ENCODE data around the gene EPYC. TPM values are rescaled to one million over a fixed set of nuclear protein-coding genes. Genes with fewer than 3 reads are reported as not detected.

Gene EPYC
- total and polyA plus RNA-seq, 2 donors (not counting 1 experiment from before 2014, with no cell fraction given) = not detected

- ChIA-PET POLR2A (no interaction called here), CTCF (no interaction called here)
- no peak overlapping the region for H2AFZ ChIP-seq (ENCODE audit: insufficient read depth, low read depth, low read length, poor library complexity, severe bottlenecking)
- no peak overlapping the region for H3K4me3 ChIP-seq (ENCODE audit: control extremely low read depth in 1 of 5, extremely low read depth in 1 of 5, insufficient read depth in 1 of 5, low read depth in 2 of 5, low read length in 4 of 5)
- no peak overlapping the region for H3K4me2 ChIP-seq (replicated peaks; ENCODE audit: low read depth, low read length, poor library complexity, severe bottlenecking)
- no peaks in the 10 kb centered on the region for H3K36me3 ChIP-seq (replicated peaks in 1 of 2; ENCODE audit: control extremely low read depth in 1 of 2, control insufficient read depth in 1 of 2, extremely low read depth in 1 of 2, insufficient read depth in 2 of 2, low read length in 1 of 2)
- Mint-ChIP-seq H3K4me1 (no peaks in the 10 kb centered on the region), H3K4me3 (no peak overlapping the region), H3K27ac (no peak overlapping the region), H3K9me3 (ENCODE audit: insufficient read depth) (no peaks in the 10 kb centered on the region), H3K27me3 (peaks cover 7% of the 10 kb centered on the region)
- no CpG with 5 or more reads among the region's 1 CpG for WGBS (ENCODE audit: insufficient coverage)
- DNase-seq (no peak), ATAC-seq (ENCODE audit: low read depth) (no peak)
- intact Hi-C loops (cut with micrococcal nuclease) = no loop called here
- no peaks in the 10 kb centered on the region for H4K20me1 ChIP-seq (ENCODE audit: control insufficient read depth, insufficient read depth, low read length, poor library complexity, severe bottlenecking)
- no peak overlapping the region for H3K27ac ChIP-seq (ENCODE audit: low read length in 2 of 2)
- TF ChIP-seq CTCF (IDR thresholded peaks at IDR 0.05) (no peak), EZH2 (IDR thresholded peaks at IDR 0.05; ENCODE audit: borderline replicate concordance, insufficient read depth, low read depth, low read length, poor library complexity, severe bottlenecking) (no peak)
- H3K4me1 ChIP-seq (ENCODE audit: control insufficient read depth in 2 of 2, insufficient read depth in 2 of 2, low read length in 2 of 2) = no peaks in the 10 kb centered on the region
- no peaks in the 10 kb centered on the region for H3K9me3 ChIP-seq (ENCODE audit: control extremely low read depth in 1 of 3, control insufficient read depth in 2 of 3, insufficient read depth in 1 of 3, low read length in 2 of 3)
- H3K9ac ChIP-seq (ENCODE audit: low read length) = no peak overlapping the region
- H3K27me3 ChIP-seq (replicated peaks in 1 of 4; ENCODE audit: control extremely low read depth in 1 of 4, control insufficient read depth in 3 of 4, insufficient read depth in 4 of 4, low read length in 3 of 4) = no peaks in the 10 kb centered on the region
- no peaks in the 10 kb centered on the region for H3K79me2 ChIP-seq (ENCODE audit: control insufficient read depth, insufficient read depth, low read length)
Observed at GRCh38 chr12:91001306-91001705, 3.5 kb downstream of the EPYC start.

GRCh38 chr12:90999966-91000365, 4.8 kb downstream of the EPYC start:
- TF ChIP-seq CTCF (IDR thresholded peaks at IDR 0.05) (no peak), EZH2 (IDR thresholded peaks at IDR 0.05; ENCODE audit: borderline replicate concordance, insufficient read depth, low read depth, low read length, poor library complexity, severe bottlenecking) (no peak)
- Histone ChIP-seq H3K9ac (ENCODE audit: low read length) (no peak overlapping the region), H3K9me3 (ENCODE audit: control extremely low read depth in 1 of 3, control insufficient read depth in 2 of 3, insufficient read depth in 1 of 3, low read length in 2 of 3) (no peaks in the 10 kb centered on the region), H3K27ac (ENCODE audit: low read length in 2 of 2) (no peak overlapping the region), H4K20me1 (ENCODE audit: control insufficient read depth, insufficient read depth, low read length, poor library complexity, severe bottlenecking) (no peaks in the 10 kb centered on the region), H3K4me1 (ENCODE audit: control insufficient read depth in 2 of 2, insufficient read depth in 2 of 2, low read length in 2 of 2) (no peaks in the 10 kb centered on the region), H3K27me3 (replicated peaks in 1 of 4; ENCODE audit: control extremely low read depth in 1 of 4, control insufficient read depth in 3 of 4, insufficient read depth in 4 of 4, low read length in 3 of 4) (no peaks in the 10 kb centered on the region), H3K79me2 (ENCODE audit: control insufficient read depth, insufficient read depth, low read length) (no peaks in the 10 kb centered on the region), H3K4me3 (ENCODE audit: control extremely low read depth in 1 of 5, extremely low read depth in 1 of 5, insufficient read depth in 1 of 5, low read depth in 2 of 5, low read length in 4 of 5) (no peak overlapping the region), H3K36me3 (replicated peaks in 1 of 2; ENCODE audit: control extremely low read depth in 1 of 2, control insufficient read depth in 1 of 2, extremely low read depth in 1 of 2, insufficient read depth in 2 of 2, low read length in 1 of 2) (no peaks in the 10 kb centered on the region), H2AFZ (ENCODE audit: insufficient read depth, low read depth, low read length, poor library complexity, severe bottlenecking) (no peak overlapping the region), H3K4me2 (replicated peaks; ENCODE audit: low read depth, low read length, poor library complexity, severe bottlenecking) (no peak overlapping the region)
- POLR2A ChIA-PET = no interaction called here
- no peaks in the 10 kb centered on the region for H3K4me1 Mint-ChIP-seq
- no peak overlapping the region for H3K4me3 Mint-ChIP-seq
- intact Hi-C loops (cut with micrococcal nuclease) = no loop called here
- no peak for ATAC-seq (ENCODE audit: low read depth)
- WGBS (ENCODE audit: insufficient coverage) = no CpG with 5 or more reads among the region's 2 CpGs
- CTCF ChIA-PET = no interaction called here
- no peak for DNase-seq
- peaks cover 7% of the 10 kb centered on the region for H3K27me3 Mint-ChIP-seq
- H3K27ac Mint-ChIP-seq = no peak overlapping the region
- H3K9me3 Mint-ChIP-seq (ENCODE audit: insufficient read depth) = no peaks in the 10 kb centered on the region
